IMR-90 (cell line): ENCODE data around the gene WBP11.

ENCODE experiments used
- CEBPB ChIP-seq: IDR thresholded peaks from 2 replicates; pipeline ENCODE4 v1.6.1; 2012; ENCODE audit warnings: low read depth, low read length, improper control_type of control experiment
- FOS ChIP-seq: fragments of 150-350 bp; IDR thresholded peaks from 2 replicates; pipeline ENCODE4 v1.6.1; 2016; ENCODE audit warnings: low read depth, low read length
- MAFK ChIP-seq: IDR thresholded peaks from 2 replicates; pipeline ENCODE4 v1.6.1; 2012; ENCODE audit warnings: low read depth, low read length, improper control_type of control experiment
- MAZ ChIP-seq: IDR thresholded peaks from 2 replicates; pipeline ENCODE4 v1.6.1; 2012; ENCODE audit warnings: low read depth, mild to moderate bottlenecking, low read length, improper control_type of control experiment, moderate library complexity, borderline replicate concordance
- MXI1 ChIP-seq: IDR thresholded peaks from 2 replicates; pipeline ENCODE4 v1.6.1; 2012; ENCODE audit warnings: low read depth, mild to moderate bottlenecking, low read length, moderate library complexity, borderline replicate concordance
- POLR2A ChIP-seq: IDR thresholded peaks from 2 replicates; pipeline ENCODE4 v1.6.1; 2012; ENCODE audit warnings: mild to moderate bottlenecking, low read depth, low read length
- RAD21 ChIP-seq: IDR thresholded peaks from 2 replicates; pipeline ENCODE4 v1.6.1; 2012; ENCODE audit warnings: low read length, improper control_type of control experiment
- RCOR1 ChIP-seq: IDR thresholded peaks from 2 replicates; pipeline ENCODE4 v1.6.1; 2012; ENCODE audit warnings: mild to moderate bottlenecking, low read length, improper control_type of control experiment; ENCODE audit not compliant: insufficient replicate concordance
- SMC3 ChIP-seq: fragments of 150-350 bp; IDR thresholded peaks from 2 replicates; pipeline ENCODE4 v1.6.1; 2016; ENCODE audit warnings: low read depth, mild to moderate bottlenecking, antibody characterized with exemption, low read length, moderate library complexity
- TF ChIP-seq, protein P1 (sequence below): conservative IDR thresholded peaks from 2 replicates; pipeline ENCODE4 v1.5.1; 2012; ENCODE audit warnings: mild to moderate bottlenecking, low read depth, low read length, improper control_type of control experiment
- TF ChIP-seq, protein P2 (sequence below): fragments of 150-350 bp; IDR thresholded peaks from 2 replicates; pipeline ENCODE4 v1.6.1; 2017; ENCODE audit warnings: mild to moderate bottlenecking, antibody characterized with exemption, low read length, low read depth

- TF ChIP-seq RAD21 (no peak), POLR2A (no peak), SMC3 (no peak), FOS (no peak), RCOR1 (no peak), MXI1 (no peak), CEBPB (no peak), MAFK (no peak), MAZ (no peak)
- TF ChIP-seq, protein P1, sequence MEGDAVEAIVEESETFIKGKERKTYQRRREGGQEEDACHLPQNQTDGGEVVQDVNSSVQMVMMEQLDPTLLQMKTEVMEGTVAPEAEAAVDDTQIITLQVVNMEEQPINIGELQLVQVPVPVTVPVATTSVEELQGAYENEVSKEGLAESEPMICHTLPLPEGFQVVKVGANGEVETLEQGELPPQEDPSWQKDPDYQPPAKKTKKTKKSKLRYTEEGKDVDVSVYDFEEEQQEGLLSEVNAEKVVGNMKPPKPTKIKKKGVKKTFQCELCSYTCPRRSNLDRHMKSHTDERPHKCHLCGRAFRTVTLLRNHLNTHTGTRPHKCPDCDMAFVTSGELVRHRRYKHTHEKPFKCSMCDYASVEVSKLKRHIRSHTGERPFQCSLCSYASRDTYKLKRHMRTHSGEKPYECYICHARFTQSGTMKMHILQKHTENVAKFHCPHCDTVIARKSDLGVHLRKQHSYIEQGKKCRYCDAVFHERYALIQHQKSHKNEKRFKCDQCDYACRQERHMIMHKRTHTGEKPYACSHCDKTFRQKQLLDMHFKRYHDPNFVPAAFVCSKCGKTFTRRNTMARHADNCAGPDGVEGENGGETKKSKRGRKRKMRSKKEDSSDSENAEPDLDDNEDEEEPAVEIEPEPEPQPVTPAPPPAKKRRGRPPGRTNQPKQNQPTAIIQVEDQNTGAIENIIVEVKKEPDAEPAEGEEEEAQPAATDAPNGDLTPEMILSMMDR, result no peak
- TF ChIP-seq, protein P2, sequence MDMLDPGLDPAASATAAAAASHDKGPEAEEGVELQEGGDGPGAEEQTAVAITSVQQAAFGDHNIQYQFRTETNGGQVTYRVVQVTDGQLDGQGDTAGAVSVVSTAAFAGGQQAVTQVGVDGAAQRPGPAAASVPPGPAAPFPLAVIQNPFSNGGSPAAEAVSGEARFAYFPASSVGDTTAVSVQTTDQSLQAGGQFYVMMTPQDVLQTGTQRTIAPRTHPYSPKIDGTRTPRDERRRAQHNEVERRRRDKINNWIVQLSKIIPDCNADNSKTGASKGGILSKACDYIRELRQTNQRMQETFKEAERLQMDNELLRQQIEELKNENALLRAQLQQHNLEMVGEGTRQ, result no peak
These were observed 38.5 kb upstream of the WBP11 start for GRCh38 chr12:14841761-14842160.
